HepG2 (cell line): ENCODE results near the gene PUS1. TPM values are rescaled to one million over a fixed set of nuclear protein-coding genes. Genes with fewer than 3 reads are reported as not detected.

Source experiments
- MED8 ChIP-seq: sonication (generic); formaldehyde crosslinking; IDR thresholded peaks from 2 replicates; pipeline ENCODE4 v1.8.1; 2023; ENCODE audit warnings: mild to moderate bottlenecking, missing genetic modification reagents; ENCODE audit not compliant: insufficient replicate concordance
- MEIS2 ChIP-seq: sonication (generic); formaldehyde crosslinking; IDR thresholded peaks from 2 replicates; pipeline ENCODE4 v1.9.0; 2021; ENCODE audit warnings: mild to moderate bottlenecking, missing genetic modification reagents
- MXI1 ChIP-seq: IDR thresholded peaks from 3 replicates; pipeline ENCODE4 v1.6.1; 2012; ENCODE audit warnings: low read depth, low read length, inconsistent platforms, borderline replicate concordance
- SRSF9 ChIP-seq: fragments of 200-400 bp; formaldehyde crosslinking; IDR thresholded peaks from 2 replicates; pipeline ENCODE4 v1.6.1; 2018; ENCODE audit warnings: borderline replicate concordance, mild to moderate bottlenecking, low read depth, low read length; ENCODE audit not compliant: insufficient read depth, poor library complexity, severe bottlenecking
- TARDBP ChIP-seq: sonication (generic); formaldehyde crosslinking; IDR thresholded peaks from 2 replicates; pipeline ENCODE4 v1.8.0; 2022; ENCODE audit warnings: mild to moderate bottlenecking, missing genetic modification reagents
- TMF1 ChIP-seq: sonication (generic); formaldehyde crosslinking; IDR thresholded peaks from 2 replicates; pipeline ENCODE4 v1.8.1; 2022; ENCODE audit warnings: low read depth, missing genetic modification reagents
- TSC22D2 ChIP-seq: sonication (generic); formaldehyde crosslinking; IDR thresholded peaks from 2 replicates; pipeline ENCODE4 v1.5.1; 2020; ENCODE audit warnings: missing genetic modification reagents, mild to moderate bottlenecking, borderline replicate concordance
- ZC3H13 ChIP-seq: sonication (generic); formaldehyde crosslinking; IDR thresholded peaks from 2 replicates; pipeline ENCODE4 v1.8.1; 2023; ENCODE audit warnings: mild to moderate bottlenecking, missing genetic modification reagents, moderate library complexity
- ZFX ChIP-seq: sonication (generic); formaldehyde crosslinking; IDR thresholded peaks from 2 replicates; pipeline ENCODE4 v1.4.0; 2020; ENCODE audit warnings: mild to moderate bottlenecking, low read depth, missing genetic modification reagents, moderate library complexity
- ZMYM4 ChIP-seq: sonication (generic); formaldehyde crosslinking; IDR thresholded peaks from 2 replicates; pipeline ENCODE4 v1.8.1; 2023; ENCODE audit warnings: mild to moderate bottlenecking, missing genetic modification reagents
- ZNF101 ChIP-seq: sonication (generic); formaldehyde crosslinking; IDR thresholded peaks from 2 replicates; pipeline ENCODE4 v1.4.0; 2020; ENCODE audit warnings: mild to moderate bottlenecking, low read depth, missing genetic modification reagents, borderline replicate concordance
- ZNF160 ChIP-seq: sonication (generic); formaldehyde crosslinking; IDR thresholded peaks from 2 replicates; pipeline ENCODE4 v1.8.0; 2022; ENCODE audit warnings: mild to moderate bottlenecking, inconsistent platforms, missing genetic modification reagents
- ZNF18 ChIP-seq: sonication (generic); formaldehyde crosslinking; IDR thresholded peaks from 2 replicates; pipeline ENCODE4 v1.8.0; 2022; ENCODE audit warnings: mild to moderate bottlenecking, missing genetic modification reagents; ENCODE audit not compliant: insufficient replicate concordance
- ZNF180 ChIP-seq: sonication (generic); formaldehyde crosslinking; IDR thresholded peaks from 2 replicates; pipeline ENCODE4 v1.4.0; 2020; ENCODE audit warnings: low read depth, missing genetic modification reagents, borderline replicate concordance
- ZNF430 ChIP-seq: sonication (generic); formaldehyde crosslinking; IDR thresholded peaks from 2 replicates; pipeline ENCODE4 v1.9.0; 2021; ENCODE audit warnings: mild to moderate bottlenecking, missing genetic modification reagents
- ZNF431 ChIP-seq: sonication (generic); formaldehyde crosslinking; IDR thresholded peaks from 2 replicates; pipeline ENCODE4 v1.9.0; 2022; ENCODE audit warnings: missing genetic modification reagents, low read depth, mild to moderate bottlenecking, borderline replicate concordance
- ZNF704 ChIP-seq: sonication (generic); formaldehyde crosslinking; IDR thresholded peaks from 2 replicates; pipeline ENCODE4 v1.8.1; 2023; ENCODE audit warnings: mild to moderate bottlenecking, inconsistent platforms, moderate library complexity, missing genetic modification reagents, borderline replicate concordance
- ZNF746 ChIP-seq: sonication (generic); formaldehyde crosslinking; IDR thresholded peaks from 2 replicates; pipeline ENCODE4 v1.8.0; 2022; ENCODE audit warnings: mild to moderate bottlenecking, missing genetic modification reagents
- ZNF784 ChIP-seq: sonication (generic); formaldehyde crosslinking; IDR thresholded peaks from 2 replicates; pipeline ENCODE4 v1.5.1; 2020; ENCODE audit warnings: missing genetic modification reagents, mild to moderate bottlenecking, borderline replicate concordance
- polyA plus RNA-seq, 8 experiments: library from polyadenylated mRNA; depleted of rRNA in 3 of 8; stranded (reverse) in 7 of 8; unstranded in 1 of 8; fragments of >200 nt; fragmentation: Illumina TruSeq in 4 of 8; extraction: Trizol in 4 of 8; gene quantifications; 2 replicates each; pipeline versions ENCODE4 v1.2.1 to v1.2.3, GENCODE V29; 2011 to 2016; ENCODE audit warnings: low read depth in 4 of 8, missing spikeins in 1 of 8, mixed read lengths in 1 of 8; ENCODE audit not compliant: insufficient read depth in 1 of 8
- total RNA-seq, 5 experiments: library from RNA; depleted of rRNA; stranded (reverse); fragments of >200 nt; fragmentation: Illumina TruSeq; extraction: Trizol; gene quantifications; 2 replicates each; pipeline ENCODE4 v1.2.3, GENCODE V29; 2016; ENCODE audit warnings: low read depth in 1 of 5
- TF ChIP-seq, protein P1 (sequence below): sonication (generic); formaldehyde crosslinking; IDR thresholded peaks from 2 replicates; pipeline ENCODE4 v1.5.1; 2020; ENCODE audit warnings: missing genetic modification reagents, mild to moderate bottlenecking, borderline replicate concordance
- TF ChIP-seq, protein P2 (sequence below): sonication (generic); formaldehyde crosslinking; IDR thresholded peaks from 2 replicates; pipeline ENCODE4 v1.8.0; 2022; ENCODE audit warnings: mild to moderate bottlenecking, missing genetic modification reagents, moderate library complexity

PUS1 gene
- total and polyA plus RNA-seq, 2 of the 13 experiments (the other 11 are each of a cell fraction or from before 2014, with no cell fraction given): 19.2 to 24.7 TPM

- TF ChIP-seq, protein P1, sequence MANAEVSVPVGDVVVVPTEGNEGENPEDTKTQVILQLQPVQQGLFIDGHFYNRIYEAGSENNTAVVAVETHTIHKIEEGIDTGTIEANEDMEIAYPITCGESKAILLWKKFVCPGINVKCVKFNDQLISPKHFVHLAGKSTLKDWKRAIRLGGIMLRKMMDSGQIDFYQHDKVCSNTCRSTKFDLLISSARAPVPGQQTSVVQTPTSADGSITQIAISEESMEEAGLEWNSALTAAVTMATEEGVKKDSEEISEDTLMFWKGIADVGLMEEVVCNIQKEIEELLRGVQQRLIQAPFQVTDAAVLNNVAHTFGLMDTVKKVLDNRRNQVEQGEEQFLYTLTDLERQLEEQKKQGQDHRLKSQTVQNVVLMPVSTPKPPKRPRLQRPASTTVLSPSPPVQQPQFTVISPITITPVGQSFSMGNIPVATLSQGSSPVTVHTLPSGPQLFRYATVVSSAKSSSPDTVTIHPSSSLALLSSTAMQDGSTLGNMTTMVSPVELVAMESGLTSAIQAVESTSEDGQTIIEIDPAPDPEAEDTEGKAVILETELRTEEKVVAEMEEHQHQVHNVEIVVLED (CRISPR knock-in tag): peak; percentile 76
- TF ChIP-seq SRSF9 (no peak), MEIS2 (peak; percentile 43; the same call in 1 of the 2 replicates), ZMYM4 (CRISPR knock-in tag) (peak; percentile 71), ZNF430 (CRISPR knock-in tag) (0 out of 2 replicates have a peak, but pooled peaks have one; percentile 2), ZFX (CRISPR knock-in tag) (peak; percentile 85), MED8 (CRISPR knock-in tag) (no peak), ZNF746 (CRISPR knock-in tag) (no peak), TSC22D2 (CRISPR knock-in tag) (peak; percentile 27; the same call in 1 of the 2 replicates), ZNF431 (CRISPR knock-in tag) (peak; percentile 54; the same call in 1 of the 2 replicates), MXI1 (peak; percentile 65; the same call in 1 of the 3 replicates), ZC3H13 (CRISPR knock-in tag) (peak; percentile 68; the same call in 1 of the 2 replicates), ZNF160 (CRISPR knock-in tag) (peak; percentile 45; the same call in 1 of the 2 replicates), ZNF18 (CRISPR knock-in tag) (no peak), ZNF180 (no peak), TMF1 (peak; percentile 33; the same call in 1 of the 2 replicates), TARDBP (CRISPR knock-in tag) (peak; percentile 44; the same call in 1 of the 2 replicates), ZNF101 (CRISPR knock-in tag) (no peak), ZNF704 (CRISPR knock-in tag) (no peak), ZNF784 (CRISPR knock-in tag) (no peak)
- TF ChIP-seq, protein P2, sequence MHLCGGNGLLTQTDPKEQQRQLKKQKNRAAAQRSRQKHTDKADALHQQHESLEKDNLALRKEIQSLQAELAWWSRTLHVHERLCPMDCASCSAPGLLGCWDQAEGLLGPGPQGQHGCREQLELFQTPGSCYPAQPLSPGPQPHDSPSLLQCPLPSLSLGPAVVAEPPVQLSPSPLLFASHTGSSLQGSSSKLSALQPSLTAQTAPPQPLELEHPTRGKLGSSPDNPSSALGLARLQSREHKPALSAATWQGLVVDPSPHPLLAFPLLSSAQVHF: peak; percentile 32; the same call in 1 of the 2 replicates
Observed at GRCh38 chr12:131949431-131950181, 20.5 kb downstream of the PUS1 start, which contains the start of gene EP400 (continued).
